Type B pancreatic cell (in vitro differentiated cells): ENCODE results near the gene LRRN4CL. TPM values are rescaled to one million over a fixed set of nuclear protein-coding genes. Genes with fewer than 3 reads are reported as not detected.

Experiments
- DNase-seq: peaks from one replicate; pipeline ENCODE4 v3.0.0; 2021; ENCODE audit warnings: mixed read lengths; ENCODE audit not compliant: unreplicated experiment; ENCODE audit errors: extremely low spot score
- H3K27ac Mint-ChIP-seq: 2 replicates; pipeline ENCODE4 v1.8.0; 2021; ENCODE audit warnings: mild to moderate bottlenecking, mixed read lengths
- H3K27me3 Mint-ChIP-seq: 2 replicates; pipeline ENCODE4 v1.8.0; 2021; ENCODE audit warnings: mixed read lengths
- H3K36me3 Mint-ChIP-seq: 2 replicates; pipeline ENCODE4 v1.8.0; 2021; ENCODE audit warnings: mixed read lengths
- H3K4me1 Mint-ChIP-seq: one replicate; pipeline ENCODE4 v1.8.0; 2021; ENCODE audit warnings: mixed read lengths; ENCODE audit not compliant: unreplicated experiment
- H3K4me3 Mint-ChIP-seq: 2 replicates; pipeline ENCODE4 v1.8.0; 2021; ENCODE audit warnings: mild to moderate bottlenecking, mixed read lengths
- H3K9me3 Mint-ChIP-seq: 2 replicates; pipeline ENCODE4 v1.8.0; 2021; ENCODE audit warnings: mixed read lengths
- total RNA-seq: library from RNA; stranded (reverse); gene quantifications from 2 replicates; pipeline ENCODE4 v1.2.1, GENCODE V29; 2021; ENCODE audit warnings: low replicate concordance
- TF ChIP-seq, protein P1 (sequence below): fragments of 200-600 bp; sonication (generic); conservative IDR thresholded peaks from 2 replicates; pipeline ENCODE4 v1.5.0; 2021; ENCODE audit warnings: antibody characterized with exemption, mild to moderate bottlenecking

LRRN4CL gene
- total RNA-seq, 1 donor from 2014 or later, result 1.0 TPM

DNA sequence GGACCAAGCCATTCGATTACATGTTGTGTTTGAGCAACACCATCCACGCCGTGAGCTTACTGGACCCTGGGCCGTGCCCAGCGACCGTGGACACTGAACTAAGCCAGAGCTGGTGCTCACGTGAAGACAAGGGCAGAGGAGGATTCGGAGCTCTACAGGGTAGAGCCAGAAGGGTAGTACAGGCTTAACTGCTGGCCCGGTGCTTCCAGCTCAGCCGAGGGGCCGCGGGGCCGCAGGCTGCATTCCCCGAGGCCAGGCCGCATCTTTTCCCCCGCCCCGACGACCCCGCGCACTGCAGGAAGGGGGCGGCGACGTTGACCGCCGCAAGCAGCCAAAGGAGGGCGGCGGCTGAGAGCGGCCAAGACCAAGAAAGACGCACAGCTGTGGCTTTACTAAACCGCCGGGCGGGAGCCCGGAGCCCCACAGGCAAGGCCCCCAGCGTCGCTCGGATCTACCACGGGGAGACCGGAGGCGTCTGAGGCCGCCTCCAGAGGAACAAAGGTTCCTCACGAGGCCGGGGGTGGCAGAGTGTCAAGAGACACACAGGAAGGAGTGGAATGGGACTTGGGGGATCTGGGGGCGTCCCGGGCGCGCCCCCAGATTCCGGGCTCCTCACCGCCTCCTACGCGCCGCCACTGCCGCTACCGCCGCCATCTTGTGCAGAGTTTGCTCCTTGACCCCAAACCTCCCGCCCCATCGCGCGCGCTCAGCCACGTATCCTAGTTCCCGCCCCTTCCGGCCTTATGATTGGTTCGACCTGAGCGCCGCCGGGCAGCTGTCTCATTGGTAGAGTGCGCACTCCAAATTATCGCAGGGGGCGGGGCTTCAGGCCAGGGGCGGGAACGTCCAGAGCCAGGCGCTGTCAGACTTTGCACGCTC, 43.1 kb downstream of the LRRN4CL start, which contains the start of gene GANAB:
Gene GANAB, minus strand, starts transcription at position 668 of the 879 bp plus-strand sequence. Its CDS starts 14 bp downstream, at position 654.
- Mint-ChIP-seq H3K9me3 (no peaks in the 10 kb centered on the region), H3K27ac (peak within 1 kb of the TSS; percentile 93), H3K27me3 (no peaks in the 10 kb centered on the region), H3K4me3 (peak within 1 kb of the TSS; percentile 99), H3K4me1 (peaks cover 6% of the 10 kb centered on the region), H3K36me3 (no peaks in the 10 kb centered on the region)
- TF ChIP-seq, protein P1, sequence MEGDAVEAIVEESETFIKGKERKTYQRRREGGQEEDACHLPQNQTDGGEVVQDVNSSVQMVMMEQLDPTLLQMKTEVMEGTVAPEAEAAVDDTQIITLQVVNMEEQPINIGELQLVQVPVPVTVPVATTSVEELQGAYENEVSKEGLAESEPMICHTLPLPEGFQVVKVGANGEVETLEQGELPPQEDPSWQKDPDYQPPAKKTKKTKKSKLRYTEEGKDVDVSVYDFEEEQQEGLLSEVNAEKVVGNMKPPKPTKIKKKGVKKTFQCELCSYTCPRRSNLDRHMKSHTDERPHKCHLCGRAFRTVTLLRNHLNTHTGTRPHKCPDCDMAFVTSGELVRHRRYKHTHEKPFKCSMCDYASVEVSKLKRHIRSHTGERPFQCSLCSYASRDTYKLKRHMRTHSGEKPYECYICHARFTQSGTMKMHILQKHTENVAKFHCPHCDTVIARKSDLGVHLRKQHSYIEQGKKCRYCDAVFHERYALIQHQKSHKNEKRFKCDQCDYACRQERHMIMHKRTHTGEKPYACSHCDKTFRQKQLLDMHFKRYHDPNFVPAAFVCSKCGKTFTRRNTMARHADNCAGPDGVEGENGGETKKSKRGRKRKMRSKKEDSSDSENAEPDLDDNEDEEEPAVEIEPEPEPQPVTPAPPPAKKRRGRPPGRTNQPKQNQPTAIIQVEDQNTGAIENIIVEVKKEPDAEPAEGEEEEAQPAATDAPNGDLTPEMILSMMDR, result no peak
- DNase-seq, result peak; percentile 99

GRCh38 chr11:62645671-62645945, 43.7 kb downstream of the LRRN4CL start:
- H3K36me3 Mint-ChIP-seq, result no peaks in the 10 kb centered on the region

GRCh38 chr11:62644220-62644619, 45.1 kb downstream of the LRRN4CL start:
- TF ChIP-seq, protein P1, result no peak
- H3K9me3 Mint-ChIP-seq, result no peaks in the 10 kb centered on the region
- H3K4me1 Mint-ChIP-seq, result peaks cover 6% of the 10 kb centered on the region
- no peak overlapping the region for H3K27ac Mint-ChIP-seq
- peaks cover 6% of the 10 kb centered on the region for H3K36me3 Mint-ChIP-seq
- no peaks in the 10 kb centered on the region for H3K27me3 Mint-ChIP-seq
- H3K4me3 Mint-ChIP-seq, result peak overlapping the region; percentile 22
- no peak for DNase-seq

More at GRCh38 chr11:62645671-62645945, 43.7 kb downstream of the LRRN4CL start:
- no peak for DNase-seq
- Mint-ChIP-seq H3K4me3 (peak overlapping the region; percentile 99), H3K27ac (peak overlapping the region; percentile 93), H3K4me1 (peaks cover 6% of the 10 kb centered on the region), H3K9me3 (no peaks in the 10 kb centered on the region), H3K27me3 (no peaks in the 10 kb centered on the region)
- TF ChIP-seq, protein P1, result no peak

Other genes with a start within 250 kb of the LRRN4CL start
- 302 and 656 TPM in 2 replicates for gene AHNAK, start 142.7 kb downstream of the LRRN4CL start, total RNA-seq
- 1,846 and 2,051 TPM in 2 replicates for gene EEF1G, start 115.6 kb downstream of the LRRN4CL start, total RNA-seq
- 15.0 and 22.1 TPM in 2 replicates for gene TUT1, start 98.0 kb downstream of the LRRN4CL start, total RNA-seq
- 148 and 152 TPM in 2 replicates for gene MTA2, start 87.7 kb downstream of the LRRN4CL start, total RNA-seq
- 46.0 and 76.0 TPM in 2 replicates for gene EML3, start 76.8 kb downstream of the LRRN4CL start, total RNA-seq
- gene ROM1, start 76.3 kb downstream of the LRRN4CL start, total RNA-seq, result 1.4 and 1.8 TPM in 2 replicates
- gene B3GAT3, start 67.5 kb downstream of the LRRN4CL start, total RNA-seq, result 43.4 and 50.0 TPM in 2 replicates
- 278 and 372 TPM in 2 replicates for gene GANAB, start 42.9 kb downstream of the LRRN4CL start, total RNA-seq
- gene INTS5, start 36.2 kb downstream of the LRRN4CL start, total RNA-seq, result 26.5 and 28.3 TPM in 2 replicates
- gene C11orf98, start 24.3 kb downstream of the LRRN4CL start, total RNA-seq, result 69.1 and 69.2 TPM in 2 replicates
- gene CSKMT, start 24.2 kb downstream of the LRRN4CL start, total RNA-seq, result 17.7 and 28.0 TPM in 2 replicates
- 11.2 and 11.7 TPM in 2 replicates for gene UQCC3, start 17.9 kb downstream of the LRRN4CL start, total RNA-seq
- 6.1 and 8.1 TPM in 2 replicates for gene LBHD1, start 17.3 kb downstream of the LRRN4CL start, total RNA-seq
- gene UBXN1, start 10.5 kb downstream of the LRRN4CL start, total RNA-seq, result 76.5 and 113 TPM in 2 replicates
- 93.5 and 94.6 TPM in 2 replicates for gene BSCL2, start 17.9 kb upstream of the LRRN4CL start, total RNA-seq
- 0.88 and 4.7 TPM in 2 replicates for gene GNG3, start 18.1 kb upstream of the LRRN4CL start, total RNA-seq
- gene HNRNPUL2, start 37.9 kb upstream of the LRRN4CL start, total RNA-seq, result 44.8 and 63.7 TPM in 2 replicates
- gene TTC9C, start 39.0 kb upstream of the LRRN4CL start, total RNA-seq, result 34.1 and 39.0 TPM in 2 replicates
- gene ZBTB3, start 64.6 kb upstream of the LRRN4CL start, total RNA-seq, result 6.3 and 10.1 TPM in 2 replicates
- gene POLR2G, start 72.0 kb upstream of the LRRN4CL start, total RNA-seq, result 68.8 and 98.7 TPM in 2 replicates
- 23.8 and 37.6 TPM in 2 replicates for gene TAF6L, start 81.9 kb upstream of the LRRN4CL start, total RNA-seq
- 41.1 and 53.1 TPM in 2 replicates for gene TMEM179B, start 97.9 kb upstream of the LRRN4CL start, total RNA-seq
- 21.9 and 23.3 TPM in 2 replicates for gene TMEM223, start 102.5 kb upstream of the LRRN4CL start, total RNA-seq
- gene NXF1, start 115.9 kb upstream of the LRRN4CL start, total RNA-seq, result 111 TPM in 2 replicates
- gene STX5, start 142.5 kb upstream of the LRRN4CL start, total RNA-seq, result 42.4 and 51.7 TPM in 2 replicates
- gene TEX54, start 143.3 kb upstream of the LRRN4CL start, total RNA-seq, result not detected in 2 replicates
- gene WDR74, start 150.1 kb upstream of the LRRN4CL start, total RNA-seq, result 47.6 and 58.3 TPM in 2 replicates
- gene SLC3A2, start 191.4 kb upstream of the LRRN4CL start, total RNA-seq, result 190 and 287 TPM in 2 replicates
- gene CHRM1, start 231.8 kb upstream of the LRRN4CL start, total RNA-seq, result 0.29 and 2.1 TPM in 2 replicates